NT2/D1 (cell line): ENCODE measurements around the gene MB21D2.

Source experiments
- YY1 ChIP-seq: IDR thresholded peaks from 2 replicates; pipeline ENCODE4 v1.6.1; 2011; ENCODE audit not compliant: insufficient read length, insufficient read depth
- ZNF274 ChIP-seq: IDR thresholded peaks from 2 replicates; pipeline ENCODE4 v1.6.1; 2011; ENCODE audit warnings: mild to moderate bottlenecking, low read depth, low read length

DNA sequence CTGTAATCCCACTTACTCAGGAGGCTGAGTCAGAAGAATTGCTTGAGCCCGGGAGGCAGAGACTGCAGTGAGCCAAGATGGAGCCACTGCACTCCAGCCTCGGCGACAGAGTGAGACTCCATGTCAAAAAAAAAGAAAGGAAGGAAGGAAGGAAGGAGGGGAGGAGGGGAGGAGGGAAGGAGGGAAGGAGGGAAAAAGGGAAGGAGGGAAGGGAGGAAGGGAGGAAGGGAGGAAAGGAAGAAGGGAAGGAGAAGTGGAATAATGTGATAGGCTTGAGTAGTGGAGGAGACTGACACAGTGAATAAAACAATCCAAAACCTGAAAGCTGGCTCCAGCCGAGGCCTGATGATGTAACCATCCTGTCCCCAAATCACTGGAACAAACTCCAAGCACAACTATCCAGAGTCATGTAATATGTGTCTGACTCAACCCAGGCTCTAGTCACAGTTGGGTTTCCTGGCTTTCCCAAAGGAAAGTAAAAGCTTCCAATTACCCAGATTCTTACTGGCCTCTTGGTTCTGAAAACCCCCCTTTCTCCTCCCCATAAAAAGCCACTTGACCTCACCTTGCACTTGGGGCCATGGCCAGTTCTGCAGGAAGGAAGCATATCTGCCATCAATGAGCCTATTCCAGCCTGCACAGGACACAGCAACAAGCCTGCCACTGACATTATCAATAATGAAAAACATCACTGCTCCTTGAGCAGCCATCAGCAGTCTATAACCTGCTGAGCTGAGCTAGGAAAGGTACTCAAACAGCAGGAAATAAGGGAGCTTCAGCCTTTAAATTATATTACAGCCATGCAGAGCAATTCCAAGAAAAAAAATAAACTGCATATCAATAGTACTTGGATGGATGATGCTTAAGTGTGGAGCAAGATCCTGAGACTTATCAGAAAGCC lies 48.3 kb downstream of the MB21D2 start:
- TF ChIP-seq YY1, result no peak
- TF ChIP-seq ZNF274, result no peak
